NCI-H2107 treated with DMSO at 0.1 percent for 48 hours (cell line): ENCODE measurements around the gene VTI1A.

Experiments
- DNase-seq: peaks from one replicate; lab custom pipeline; 2025; ENCODE audit not compliant: unreplicated experiment; lab: John Stamatoyannopoulos, UW

VTI1A gene

DNA sequence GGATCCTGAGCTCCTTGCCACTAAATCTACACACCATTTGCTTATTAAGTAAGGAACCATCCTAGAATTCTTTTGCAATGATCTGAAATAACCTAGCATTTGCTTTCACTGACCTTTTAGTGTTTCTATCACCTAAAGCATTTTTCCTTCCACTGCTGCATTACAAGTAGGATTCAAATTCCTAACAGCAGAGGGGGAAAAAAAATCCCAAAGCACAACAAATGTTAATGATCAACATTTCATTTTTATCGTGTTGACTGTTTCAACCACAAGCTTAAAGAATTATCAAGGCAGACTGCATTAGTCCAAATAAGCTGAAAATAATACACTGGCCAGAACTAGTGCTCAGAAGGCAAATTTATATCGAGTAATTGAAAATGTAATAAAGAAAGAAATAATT is 328.4 kb downstream of the VTI1A start:
- no peak for DNase-seq

DNA sequence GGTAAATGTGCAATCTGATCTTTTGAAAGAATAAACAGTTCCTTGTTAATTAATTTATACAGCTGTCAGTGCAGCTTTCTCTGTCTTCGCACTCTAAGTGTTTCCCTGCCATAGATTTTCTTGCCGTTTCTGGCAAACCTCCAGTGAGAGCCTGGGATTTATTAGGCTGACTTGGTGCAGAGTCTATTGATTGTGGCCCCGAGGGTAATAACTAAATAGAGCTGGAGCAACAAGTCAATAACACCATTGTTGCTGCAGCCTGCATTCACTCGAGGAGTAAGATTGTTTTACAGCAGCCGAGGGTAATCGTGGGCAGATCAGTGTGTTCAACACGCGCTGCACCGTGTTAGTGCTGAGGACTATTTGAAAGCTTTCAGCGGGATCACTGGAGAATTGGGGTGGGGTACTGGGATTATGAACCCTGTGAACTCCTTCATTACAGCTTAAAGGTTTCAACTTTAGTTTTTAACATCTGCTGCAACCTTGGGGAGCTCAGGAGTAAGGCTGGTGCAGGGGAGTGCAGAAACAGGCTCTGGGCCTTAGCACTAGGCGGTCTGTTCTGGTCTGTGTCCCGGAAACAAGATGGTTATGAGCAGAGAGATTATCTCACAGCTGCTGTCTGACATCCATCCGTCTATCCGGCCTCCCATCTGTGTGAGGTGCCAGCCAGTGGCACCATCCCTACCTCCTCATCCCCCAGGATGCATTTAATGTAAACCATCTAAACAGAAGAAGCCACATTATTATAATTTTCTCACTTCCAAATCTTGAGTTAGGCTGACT is 329.1 kb downstream of the VTI1A start:
- DNase-seq = peak; percentile 59

DNA sequence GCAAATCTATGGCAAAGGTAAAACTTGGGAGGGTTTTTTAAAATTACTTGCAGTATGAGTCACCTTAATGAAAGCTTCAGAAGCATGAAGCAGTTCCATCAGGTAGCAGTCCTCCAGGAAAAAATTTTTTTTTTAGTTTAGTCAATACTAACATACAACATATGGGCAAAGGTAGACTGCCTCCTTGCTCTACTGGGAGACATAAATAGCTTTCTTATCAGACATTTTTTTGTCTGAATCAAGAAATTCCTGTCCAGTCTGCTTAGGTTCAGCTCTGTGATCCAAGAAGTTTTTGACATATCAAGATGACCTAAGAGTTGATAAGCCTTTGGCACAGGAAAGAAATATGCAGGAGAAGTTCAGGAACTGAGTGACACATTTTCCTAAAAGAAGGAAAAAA is 331.6 kb downstream of the VTI1A start:
- no peak for DNase-seq

DNA sequence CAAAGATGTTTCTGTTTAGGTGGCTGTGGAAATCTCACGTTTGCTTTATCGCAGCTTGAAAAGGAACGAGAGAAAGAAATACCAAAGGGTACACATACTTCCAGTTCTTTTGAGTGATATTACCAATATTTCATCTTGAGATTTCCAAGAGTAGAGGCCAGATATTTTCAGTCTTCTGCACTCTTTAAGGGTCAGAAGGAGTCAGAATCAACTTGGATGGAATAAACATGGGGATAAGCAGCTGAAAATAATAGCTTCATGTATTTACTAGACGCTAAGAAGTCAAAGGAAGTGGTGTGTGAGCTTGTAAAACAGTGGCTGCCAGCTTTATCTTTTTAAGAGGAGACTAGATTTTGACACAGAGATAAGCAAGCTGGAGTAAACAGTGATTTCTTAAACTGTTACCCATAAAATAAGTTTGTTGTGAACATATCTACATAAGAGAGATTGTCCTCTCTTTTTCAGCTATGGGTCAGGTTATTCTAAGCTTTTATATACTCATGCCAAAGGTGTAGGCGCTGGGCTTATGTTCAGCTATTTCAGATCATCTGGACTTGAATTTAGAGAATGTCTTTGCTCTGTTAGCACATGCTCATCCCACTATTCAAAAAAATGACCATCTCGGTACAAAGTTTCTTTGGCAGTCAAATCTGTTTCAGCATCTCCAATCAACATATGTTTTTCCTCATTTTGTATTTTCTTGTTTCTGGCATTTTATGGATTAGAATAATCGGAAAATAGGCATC is 332.2 kb downstream of the VTI1A start:
- no peak for DNase-seq

DNA sequence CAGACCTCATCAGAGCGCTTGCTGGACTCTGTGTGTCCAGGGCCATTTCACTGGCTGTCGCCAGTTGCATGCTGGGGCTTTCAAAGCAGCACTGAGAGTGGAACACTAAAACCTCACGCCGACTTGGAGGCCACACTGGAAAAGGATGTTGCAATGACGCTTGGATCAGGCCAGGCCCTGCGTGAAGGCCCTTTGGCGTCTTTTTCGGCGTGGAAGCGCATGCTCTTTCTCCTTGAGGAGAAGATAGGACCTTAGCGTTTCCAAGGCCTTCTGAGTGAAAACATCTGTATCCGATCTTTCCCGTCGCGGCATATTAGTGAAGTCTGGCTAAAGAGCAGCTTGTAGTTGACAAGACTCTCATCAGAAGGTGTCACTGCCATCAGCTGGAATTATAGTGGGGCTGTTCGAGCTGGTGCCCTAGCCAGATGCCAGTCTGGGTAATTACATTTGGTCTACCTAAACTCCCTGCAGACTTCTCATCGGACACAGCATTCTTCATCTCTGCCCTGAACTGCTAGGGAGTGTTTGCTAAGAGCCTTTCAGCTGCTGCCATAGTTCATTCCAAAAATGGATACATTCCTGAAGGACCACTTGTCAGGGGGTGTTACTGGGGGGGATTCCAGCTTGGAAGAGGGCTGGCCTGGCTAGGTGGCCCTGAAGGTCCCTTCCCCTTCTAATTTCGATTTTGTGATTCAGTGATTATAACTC is 335.3 kb downstream of the VTI1A start:
- no peak for DNase-seq

DNA sequence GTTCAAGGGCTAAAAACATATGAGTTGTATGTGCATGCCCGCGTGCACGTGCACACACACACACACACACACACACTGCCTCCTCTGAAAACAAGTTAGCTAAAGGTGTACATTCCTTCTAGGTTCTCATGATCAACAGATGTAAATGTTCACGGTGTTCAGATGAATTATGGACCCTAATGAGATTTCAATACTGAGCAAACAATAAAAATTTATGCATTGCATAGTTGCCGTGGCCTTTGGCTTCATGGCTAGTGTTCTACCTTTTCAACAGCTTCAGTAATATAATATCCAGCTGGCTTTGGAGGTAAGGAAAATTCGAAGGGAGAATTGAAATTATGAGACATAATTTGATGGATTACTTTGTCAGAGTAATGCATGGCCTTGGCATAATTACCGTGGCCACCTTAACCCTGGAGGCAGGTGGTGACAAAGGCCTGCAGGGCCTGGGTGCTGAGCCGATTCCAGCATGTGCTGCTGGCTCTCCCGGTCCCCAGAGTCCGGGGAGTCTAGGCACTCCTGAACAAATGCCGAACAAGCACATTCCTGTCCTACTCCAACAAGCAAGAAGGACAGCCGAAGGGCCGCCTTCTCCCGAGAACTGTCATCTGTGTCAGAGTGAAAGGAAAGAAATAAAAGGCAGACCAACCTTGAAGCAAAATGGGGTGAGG is 336.5 kb downstream of the VTI1A start:
- DNase-seq = no peak

DNA sequence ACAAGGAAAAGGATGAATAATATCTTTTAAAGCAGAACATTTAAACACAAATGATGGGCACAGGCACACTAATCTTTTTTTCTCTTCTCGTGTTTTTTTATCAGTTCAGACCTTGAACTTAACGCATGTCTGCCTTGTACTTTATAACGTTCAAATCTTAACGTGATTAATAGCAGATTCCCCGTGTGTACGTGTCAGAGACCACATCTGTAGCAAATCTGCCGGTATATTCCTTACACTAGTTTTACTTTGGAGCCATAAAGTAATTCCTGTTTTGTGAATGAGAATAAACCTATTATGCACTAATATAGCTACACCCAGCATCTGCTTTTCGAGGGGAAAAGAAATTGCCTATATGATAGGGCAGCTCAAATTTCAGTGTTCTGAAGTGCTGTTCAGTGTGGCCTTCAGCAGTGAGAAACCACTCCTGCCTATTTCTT is 337.0 kb downstream of the VTI1A start:
- DNase-seq = peak; percentile 52

DNA sequence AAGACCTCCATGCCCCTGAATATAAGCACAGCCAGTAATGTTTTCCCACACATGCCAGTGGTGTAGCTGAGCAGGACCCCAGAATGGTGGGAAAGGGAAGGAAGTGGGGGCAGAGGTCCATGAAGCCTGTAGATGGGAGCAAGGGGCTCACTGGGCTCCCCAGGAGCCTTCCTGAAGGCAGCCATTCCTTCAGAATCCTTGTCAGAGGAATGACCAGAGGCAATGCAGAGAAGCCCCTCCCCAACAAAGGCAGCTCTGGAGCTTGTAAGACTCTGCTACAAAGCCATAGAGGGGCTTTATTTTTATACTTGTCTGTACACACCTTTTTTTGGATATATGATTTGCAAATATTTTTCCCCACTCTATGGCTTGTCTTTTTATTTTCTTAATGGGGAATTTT is 338.1 kb downstream of the VTI1A start:
- no peak for DNase-seq

DNA sequence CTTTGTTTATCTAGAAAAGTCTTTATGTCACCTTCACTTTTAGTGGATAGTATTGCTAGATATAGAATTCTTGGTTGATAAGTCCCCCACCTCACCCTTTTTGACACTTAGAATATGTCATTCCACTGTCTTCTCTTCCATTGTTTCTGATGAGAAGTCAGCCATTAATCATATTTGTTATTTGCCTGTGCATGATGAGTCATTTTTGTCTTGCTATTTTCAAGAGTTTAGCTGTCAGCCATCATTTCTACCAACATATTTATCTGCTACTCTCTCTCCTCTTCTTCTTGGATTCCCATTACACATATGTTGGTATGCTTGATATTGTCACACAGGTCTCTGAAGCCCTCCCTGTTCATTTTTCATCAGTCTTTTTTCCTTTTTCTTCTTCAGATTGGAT is 342.2 kb downstream of the VTI1A start:
- no peak for DNase-seq

DNA sequence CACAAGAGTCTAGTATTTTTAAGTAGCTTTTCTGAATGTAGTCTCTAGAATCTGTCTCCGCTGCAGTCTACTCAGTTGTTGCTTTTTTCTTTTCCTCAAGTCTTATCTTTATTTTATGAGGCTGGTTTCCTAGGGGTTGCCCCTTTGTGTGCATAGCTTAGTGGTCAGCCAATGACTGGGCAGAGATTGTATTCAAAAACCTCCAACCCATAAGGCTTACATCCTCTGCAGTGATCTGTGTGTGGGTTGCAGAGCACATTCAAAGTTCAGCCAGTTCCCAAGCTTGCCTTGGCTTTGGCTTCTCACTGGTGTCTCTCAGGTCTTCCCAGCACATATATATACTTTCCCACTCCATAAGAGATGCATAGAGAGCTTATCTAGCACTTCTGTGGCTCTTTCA is 343.0 kb downstream of the VTI1A start:
- no peak for DNase-seq

DNA sequence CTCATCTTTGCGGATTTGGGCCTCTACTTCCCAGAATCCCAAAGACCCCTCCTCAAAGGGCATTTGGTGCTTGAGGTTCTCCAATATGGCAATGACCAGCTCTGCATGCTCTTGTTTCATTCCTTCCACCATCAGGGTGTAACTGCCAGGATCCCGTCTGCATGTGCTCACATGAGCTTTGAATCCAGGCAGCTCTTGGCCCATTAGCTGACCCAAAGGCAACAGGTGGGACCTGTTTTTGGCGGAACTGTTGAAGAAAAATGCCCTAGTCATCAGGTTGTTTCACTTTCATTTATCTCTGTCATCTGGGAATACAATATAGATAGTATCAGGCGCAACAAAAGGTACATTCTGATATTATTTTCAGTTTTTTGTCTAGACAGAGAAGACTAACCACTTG is 343.9 kb downstream of the VTI1A start:
- no peak for DNase-seq

DNA sequence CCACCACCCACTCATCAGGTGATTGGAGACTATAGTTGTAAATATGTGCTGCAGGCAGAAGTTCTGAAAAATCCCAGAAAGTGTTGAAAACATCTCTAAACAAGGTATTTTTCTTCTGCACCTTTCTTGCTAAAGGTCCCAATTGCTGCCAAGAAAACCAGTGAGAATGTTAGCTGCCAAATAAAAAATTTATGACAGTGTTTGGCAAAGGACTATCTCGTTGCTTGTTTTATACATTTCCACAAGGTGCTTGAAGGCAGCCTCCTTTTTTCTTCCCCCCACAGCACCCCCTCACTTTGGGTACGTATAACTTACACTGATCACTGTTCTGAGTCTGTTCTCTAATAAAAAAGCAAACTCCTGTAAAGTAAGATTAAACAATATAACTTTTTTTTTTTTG is 344.4 kb downstream of the VTI1A start:
- DNase-seq = no peak

DNA sequence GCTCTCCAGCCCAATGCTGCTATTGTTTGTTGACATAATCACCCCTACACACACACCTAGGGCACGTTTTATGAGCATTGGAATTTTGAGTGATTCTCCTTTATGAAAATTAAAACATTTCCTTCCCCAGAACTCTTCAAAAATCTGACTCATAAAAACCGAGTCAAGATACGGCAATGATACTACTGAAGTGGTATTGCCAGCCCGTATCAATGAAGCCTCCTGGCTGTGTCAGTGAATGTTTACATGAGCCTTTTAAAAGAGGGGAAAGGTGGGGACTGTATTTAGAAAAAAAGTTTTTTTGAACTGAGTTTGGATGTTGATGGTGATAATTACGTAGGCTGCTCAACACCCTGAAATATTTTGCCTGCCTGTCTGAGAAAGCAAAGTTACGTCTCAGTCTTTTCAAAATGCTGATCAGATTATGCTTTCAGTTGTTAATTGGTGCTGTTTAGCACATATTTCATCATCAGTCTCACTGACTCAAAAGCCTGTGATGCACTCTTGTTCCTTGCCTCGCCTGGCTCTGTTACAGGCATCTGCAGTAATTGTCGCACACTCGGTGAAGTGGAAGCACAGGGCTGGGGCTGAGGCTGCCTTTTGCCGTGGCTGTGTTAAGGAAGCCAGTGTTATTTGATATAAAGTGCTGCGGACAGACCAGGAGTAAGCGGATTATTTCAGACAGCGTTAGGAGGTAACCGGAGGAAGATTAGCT is 345.6 kb downstream of the VTI1A start:
- peak; percentile 69 for DNase-seq

DNA sequence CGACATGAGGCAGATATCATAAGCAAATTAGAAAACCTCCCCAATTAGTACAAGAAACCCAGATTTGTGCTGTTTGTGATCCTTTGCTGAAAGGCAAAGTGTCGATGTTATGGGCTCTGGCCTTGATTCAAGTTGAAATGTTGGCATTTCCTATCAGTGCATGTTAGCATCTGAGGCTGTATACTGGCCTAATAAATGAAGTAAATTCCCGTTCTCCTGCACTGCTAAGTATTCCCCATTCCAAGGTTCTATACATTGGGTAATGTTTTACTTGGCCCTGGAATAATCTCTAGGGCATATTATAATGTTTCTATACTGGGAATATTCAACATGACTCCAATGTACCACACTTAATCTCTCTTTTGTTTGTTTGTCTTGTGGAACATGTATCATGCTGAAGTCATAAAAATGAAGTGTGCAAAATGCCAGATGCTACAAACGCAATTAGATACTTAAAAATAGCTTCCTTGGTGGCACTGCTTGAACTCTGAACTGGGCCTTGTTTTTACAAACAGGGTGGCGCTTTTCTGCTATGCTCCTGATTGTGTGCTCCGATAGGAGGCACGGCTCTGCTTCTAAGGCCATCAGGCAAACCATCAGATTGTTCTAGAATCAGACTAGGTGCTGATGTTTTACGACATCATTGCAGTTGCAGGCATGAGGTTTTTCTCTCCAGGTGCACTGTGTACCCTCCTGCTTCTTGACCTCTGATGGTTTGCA is 346.3 kb downstream of the VTI1A start:
- DNase-seq = no peak

DNA sequence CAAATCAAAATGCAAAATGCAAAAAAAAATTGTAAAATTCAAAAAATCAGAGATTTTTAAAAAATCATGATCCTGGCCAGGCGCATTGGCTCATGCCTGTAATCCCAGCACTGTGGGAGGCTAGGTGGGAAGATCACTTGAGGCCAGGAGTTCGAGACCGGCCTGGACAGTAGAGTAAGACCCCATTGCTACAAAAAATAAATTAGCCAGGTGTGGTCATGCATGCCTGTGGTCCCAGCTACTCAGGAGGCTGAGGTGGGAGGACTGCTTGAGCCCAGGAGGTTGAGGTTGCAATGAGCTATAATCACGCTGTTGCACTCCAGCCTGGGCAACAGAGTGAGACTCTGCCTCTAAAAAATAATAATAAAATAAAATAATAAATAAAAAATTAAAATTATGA is 347.2 kb downstream of the VTI1A start:
- DNase-seq = no peak

DNA sequence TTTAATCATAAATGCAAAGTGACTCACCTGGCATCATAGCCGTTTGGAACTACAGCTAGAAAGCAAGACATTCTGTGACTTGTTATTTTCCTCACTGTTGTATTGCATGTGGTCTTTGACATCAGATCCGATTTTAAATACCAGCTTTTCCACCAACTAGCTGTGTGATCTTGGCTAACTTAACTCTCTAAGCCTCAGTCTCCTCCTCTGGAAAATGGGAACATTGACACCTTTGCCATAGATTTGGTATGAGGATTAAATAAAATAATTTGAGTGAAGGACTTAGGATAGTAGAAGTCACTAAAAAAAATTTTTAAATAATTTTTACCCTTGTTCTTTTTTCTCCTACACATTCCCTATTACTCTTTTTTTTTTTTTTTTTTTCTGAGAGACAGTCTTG is 348.1 kb downstream of the VTI1A start:
- DNase-seq = no peak

DNA sequence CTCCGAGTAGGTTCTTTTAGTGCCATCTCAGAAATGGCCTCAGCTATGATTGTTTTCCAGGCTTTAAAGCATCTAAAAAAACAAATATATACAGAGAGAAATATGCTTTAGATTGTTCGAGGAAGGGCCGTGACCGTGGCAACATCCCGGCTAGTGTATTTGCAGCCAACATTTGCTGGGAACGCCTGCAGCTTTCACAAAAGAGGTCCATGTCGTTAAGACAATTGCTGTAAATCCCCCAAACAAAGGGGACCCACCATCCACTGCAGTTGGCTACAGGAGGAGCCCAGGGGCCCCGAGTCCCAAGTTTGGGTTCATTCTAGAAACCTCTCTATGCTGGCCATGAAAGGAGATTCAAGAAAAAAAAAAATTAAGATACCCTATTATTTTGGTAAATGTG is 350.2 kb downstream of the VTI1A start:
- DNase-seq = no peak

DNA sequence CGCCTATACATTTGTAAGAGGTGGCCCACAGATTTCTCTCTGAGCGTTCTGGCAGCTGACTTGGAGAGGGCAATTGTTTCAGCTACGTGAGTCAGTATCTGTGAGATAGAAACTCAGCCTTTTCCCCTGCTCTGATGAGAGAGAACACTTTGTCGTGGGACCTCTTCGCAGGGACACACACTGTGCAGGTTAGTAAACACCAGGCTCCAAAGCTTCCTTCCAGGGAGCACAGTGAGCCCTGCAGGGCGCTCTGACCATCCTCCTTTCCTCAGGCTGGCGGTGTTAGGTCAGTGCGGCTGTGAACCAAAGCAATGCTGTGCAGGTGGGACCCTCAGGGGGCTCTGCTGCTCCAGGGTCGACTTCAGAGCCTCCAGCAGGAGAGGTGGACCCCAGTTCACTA is 350.8 kb downstream of the VTI1A start:
- DNase-seq = no peak

DNA sequence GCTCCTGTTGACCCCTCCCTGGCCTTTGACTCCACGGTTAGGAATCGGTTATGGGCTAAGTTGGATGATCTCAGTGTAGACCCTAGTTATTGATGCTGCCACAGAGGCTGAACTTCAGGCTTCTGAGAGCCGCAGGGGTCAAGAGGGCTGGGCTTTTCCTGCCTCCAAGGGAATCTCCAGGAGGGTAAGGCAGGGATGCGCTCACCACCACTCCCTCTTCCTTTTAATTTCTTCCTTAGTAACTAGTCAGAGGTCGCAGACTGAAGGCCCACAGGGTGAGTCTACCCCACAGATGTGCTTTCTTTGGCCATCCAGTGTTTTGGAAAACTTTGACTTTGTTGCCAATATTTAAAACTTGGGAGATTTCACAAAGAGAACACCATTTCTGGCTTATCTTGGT is 352.0 kb downstream of the VTI1A start:
- DNase-seq = no peak
